GM18526 (cell line): Measurements from ENCODE around the gene MIDN.

ENCODE experiments used
- POLR2A ChIP-seq: IDR thresholded peaks from 3 replicates; pipeline ENCODE4 v1.6.1; 2011; ENCODE audit not compliant: insufficient read length; ENCODE audit errors: extremely low read depth

The MIDN gene

GRCh38 chr19:1272423-1273262 is 24.3 kb downstream of the MIDN start:
- no peak for TF ChIP-seq POLR2A

DNA sequence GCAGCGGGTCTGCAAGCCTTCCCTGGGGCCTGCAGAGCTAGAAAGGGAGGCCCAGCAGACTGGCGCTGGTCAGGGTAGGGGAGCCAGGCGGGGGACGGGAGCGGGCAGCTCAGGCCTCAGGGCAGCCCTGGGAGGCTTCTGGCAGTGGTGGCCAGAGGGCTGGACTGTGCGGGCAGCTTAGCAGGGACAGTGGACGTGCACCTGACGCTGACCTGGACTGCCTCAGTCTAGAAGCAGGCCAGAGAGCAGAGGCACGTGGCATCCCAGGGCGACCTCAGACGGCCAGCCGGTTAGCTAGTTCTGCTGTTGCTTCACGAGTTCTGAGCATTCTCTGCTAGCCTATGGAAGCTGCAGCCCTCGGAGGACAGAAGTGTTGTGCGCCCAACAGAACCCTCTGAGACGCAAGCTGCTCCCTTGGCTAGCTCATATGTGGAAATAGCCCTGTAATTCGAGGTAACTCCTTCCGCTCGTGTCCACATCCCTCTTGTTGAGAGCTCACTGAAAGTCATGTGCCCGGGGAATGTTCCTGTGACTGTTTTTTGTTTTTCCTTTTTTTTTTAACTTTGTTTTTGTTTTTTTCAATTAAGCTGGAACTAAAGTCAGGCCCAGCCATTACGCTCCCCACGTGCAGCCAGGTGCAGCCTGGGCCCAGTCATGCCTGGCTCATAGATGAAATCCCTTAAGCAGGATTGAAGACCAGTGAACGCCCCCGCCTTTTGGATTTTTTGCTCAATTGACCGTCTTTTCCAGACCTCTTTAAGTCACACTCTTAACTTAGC is 25.1 kb downstream of the MIDN start:
- TF ChIP-seq POLR2A = no peak

DNA sequence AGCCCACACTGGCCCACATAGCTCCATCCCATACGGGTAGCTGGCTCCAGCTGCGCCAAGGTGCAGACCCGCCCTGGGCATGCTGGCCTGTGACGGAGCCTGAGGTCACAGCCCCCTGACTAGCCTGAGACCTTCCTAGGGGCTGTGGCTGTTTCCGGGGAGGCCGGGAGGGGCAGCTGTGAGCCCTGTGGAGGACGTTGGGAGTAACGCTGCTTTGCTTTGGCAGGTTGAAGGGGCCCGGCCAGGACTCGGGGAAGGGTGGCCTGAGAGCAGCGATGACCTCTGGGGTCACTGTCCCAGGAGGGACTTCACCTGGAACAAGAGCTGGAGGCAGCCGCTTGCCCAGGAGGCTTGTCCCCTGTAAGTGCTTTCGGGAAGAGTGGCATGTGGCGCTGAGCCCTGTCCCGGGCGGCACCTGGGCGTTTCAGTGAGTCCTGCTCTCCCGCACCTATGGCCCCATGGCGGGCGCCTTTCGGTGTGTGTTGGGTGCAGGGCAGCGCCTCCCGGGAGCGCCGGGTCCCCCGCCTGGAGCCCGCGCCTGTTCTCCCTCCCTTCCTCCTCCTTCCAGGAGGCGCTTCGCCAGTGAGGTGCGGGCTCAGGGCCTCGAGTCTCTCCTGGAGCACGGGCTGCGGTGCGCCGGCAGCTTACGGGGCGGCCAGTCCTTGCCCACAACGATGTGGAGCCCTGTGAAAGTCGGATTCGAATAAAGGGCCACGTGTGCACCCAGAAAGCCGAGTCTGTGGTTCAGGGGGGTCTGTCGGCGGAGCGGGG is 25.9 kb downstream of the MIDN start:
- TF ChIP-seq POLR2A = peak; percentile 11

DNA sequence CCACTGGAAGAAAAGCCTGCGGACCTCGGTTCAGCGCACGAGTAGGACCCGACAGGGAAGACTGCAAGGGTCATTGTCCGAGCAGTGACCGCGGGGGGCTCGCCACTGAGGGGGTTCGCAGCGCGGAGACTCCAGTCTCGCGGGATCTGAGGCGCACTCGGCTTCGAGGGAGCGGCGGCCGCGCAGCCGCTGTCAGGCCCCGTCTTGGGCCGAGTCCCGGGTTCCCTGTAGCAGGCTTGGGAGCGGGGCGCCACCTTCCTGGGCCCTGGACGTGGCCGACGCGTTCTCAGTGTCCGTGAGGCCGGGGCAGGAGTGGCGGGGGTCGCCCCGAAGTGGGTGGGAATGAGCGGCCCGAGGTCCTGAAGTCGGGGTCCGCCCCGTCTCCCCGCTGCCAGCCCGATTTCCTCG is 26.5 kb downstream of the MIDN start:
- no peak for TF ChIP-seq POLR2A

- peak; percentile 90 for TF ChIP-seq POLR2A
Observed at GRCh38 chr19:1275260-1275975, 27.0 kb downstream of the MIDN start, which contains the start of gene FAM174C. Gene FAM174C (plus strand): TSS chr19:1275530. CDS start chr19:1275550, 20 bp downstream.

- TF ChIP-seq POLR2A = no peak
Observed at GRCh38 chr19:1275976-1276627, 27.7 kb downstream of the MIDN start.

DNA sequence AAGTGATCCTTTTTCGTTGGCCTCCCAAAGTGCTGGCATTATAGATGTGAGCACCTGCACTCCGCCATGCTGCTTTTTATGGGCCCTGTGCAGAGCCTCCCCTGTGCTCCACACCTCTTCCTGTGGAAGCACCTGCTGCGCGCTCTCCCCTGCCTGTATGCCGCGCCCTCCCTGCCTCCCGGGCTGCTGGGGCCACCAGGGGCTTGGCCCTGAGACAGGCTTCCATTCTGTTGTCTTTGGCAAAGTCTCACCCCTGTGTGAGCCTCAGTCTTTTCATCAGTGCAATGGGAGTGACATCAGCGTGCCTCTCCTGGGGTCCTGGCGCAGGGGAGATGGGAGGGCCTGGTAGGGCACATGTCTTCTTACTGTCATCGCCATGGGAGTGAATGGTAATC is 28.2 kb downstream of the MIDN start:
- no peak for TF ChIP-seq POLR2A

GRCh38 chr19:1277061-1277460 is 28.7 kb downstream of the MIDN start:
- TF ChIP-seq POLR2A = no peak

- TF ChIP-seq POLR2A = no peak
Observed at GRCh38 chr19:1278074-1278473, 29.7 kb downstream of the MIDN start.

DNA sequence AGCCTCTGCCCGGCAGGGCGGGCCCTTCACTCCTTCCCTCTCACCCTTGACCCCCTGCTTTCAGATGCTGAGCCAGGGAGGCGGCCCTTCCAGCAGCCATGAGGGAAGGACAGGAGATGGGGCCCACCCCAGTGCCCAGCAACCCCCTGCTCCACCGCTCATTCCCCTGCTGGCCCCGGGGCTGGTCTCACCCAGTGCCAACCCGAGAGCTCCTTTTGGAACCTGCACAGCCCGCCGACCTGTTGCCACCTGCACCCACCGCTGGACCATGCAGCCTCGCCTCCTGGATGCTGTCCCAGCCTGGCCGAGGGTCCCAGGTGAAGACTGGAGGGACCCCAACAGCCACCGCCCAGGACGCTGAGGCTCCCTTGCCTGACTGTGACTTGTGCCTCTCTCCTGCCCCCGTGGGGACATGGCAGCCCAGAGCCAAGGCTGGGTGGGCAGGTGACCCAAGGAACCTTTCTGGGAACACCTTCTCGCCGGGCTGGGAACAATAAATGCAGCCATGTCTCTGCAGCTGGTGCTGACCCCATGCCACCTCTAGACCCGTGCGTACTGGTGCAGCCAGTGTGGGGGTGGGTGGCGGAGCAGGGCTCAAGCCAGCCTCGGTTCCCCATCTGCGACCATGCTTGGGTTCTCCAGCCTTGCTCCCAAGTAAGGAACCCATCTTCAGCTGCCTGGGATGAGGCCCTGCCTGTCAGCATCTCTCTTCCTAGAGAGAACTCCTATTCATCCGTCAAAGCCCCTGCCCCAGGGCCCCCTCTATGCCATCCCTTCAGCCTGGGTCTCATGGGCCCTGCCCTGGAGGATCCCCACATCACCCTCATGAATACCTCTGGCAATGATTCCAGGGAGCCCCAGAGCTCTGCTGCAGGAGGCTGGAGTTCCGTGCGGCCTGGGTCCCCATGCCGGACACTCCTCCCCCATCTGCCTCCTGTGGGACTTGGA is 30.6 kb downstream of the MIDN start:
- no peak for TF ChIP-seq POLR2A

GRCh38 chr19:1279782-1280341 is 31.5 kb downstream of the MIDN start:
- no peak for TF ChIP-seq POLR2A

DNA sequence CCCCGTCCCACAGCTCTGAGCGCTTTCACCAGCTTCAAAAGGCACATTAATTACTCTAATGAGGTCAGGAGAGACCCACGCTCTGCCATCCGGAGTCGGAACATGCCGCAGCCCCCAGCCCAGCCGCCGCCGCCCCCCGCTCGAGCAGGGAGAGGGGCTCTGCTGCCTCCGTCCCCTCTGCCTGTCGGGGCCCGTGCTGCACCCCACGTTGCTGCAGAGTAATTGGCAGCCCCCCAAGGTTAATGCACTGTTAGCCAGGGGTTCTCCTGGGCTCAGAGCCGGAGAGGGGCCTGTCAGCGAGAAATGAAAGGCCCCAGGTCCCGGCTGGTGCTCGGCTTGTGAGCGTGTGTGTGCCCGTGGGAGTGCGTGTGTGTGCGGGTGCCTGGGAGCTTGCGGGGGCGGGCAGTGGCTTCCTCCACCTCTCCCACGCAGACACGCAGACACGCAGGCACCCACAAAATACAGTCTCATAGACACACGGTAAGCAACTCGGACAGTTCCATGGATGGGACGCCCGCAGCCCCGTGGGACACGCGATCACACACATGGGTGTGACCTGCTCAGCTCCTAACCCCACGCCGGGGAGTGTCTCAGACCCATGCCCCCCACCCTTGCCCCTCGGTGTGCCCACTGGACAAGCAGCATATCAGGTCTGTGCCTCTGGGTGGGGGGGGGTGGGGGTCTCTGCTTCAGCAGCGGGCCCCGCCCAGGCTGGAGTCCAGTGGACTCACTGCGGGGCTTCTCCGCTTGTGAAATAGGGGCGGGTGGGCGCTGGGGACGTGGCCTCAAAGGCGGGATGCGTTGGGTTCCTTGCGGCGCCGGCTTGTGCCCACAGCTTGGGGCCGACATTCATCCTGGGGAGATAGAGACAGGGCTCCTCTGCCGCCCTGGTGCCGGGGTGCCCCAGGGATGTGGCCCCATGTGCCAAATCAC is 32.5 kb downstream of the MIDN start:
- TF ChIP-seq POLR2A = no peak
